Chondrocyte (in vitro differentiated cells): ENCODE results near the gene CALCR. TPM values are rescaled to one million over a fixed set of nuclear protein-coding genes. Genes with fewer than 3 reads are reported as not detected.
A peak's percentile ranks its signal among the peaks of the same experiment; 100 is the strongest.

ENCODE experiments used
- DNase-seq: peaks from one replicate; pipeline ENCODE4 v3.0.0; 2021; ENCODE audit warnings: mixed read lengths, low spot score
- H3K27ac Mint-ChIP-seq: one replicate; pipeline ENCODE4 v1.8.0; 2021; ENCODE audit warnings: mild to moderate bottlenecking, moderate library complexity, mixed read lengths; ENCODE audit not compliant: unreplicated experiment
- H3K27me3 Mint-ChIP-seq: 2 replicates; pipeline ENCODE4 v1.8.0; 2021; ENCODE audit warnings: low read depth, mixed read lengths
- H3K36me3 Mint-ChIP-seq: 2 replicates; pipeline ENCODE4 v1.8.0; 2021; ENCODE audit warnings: low read depth, mixed read lengths
- H3K4me1 Mint-ChIP-seq: 2 replicates; pipeline ENCODE4 v1.8.0; 2021; ENCODE audit warnings: low read depth, mild to moderate bottlenecking, mixed read lengths
- H3K4me3 Mint-ChIP-seq: one replicate; pipeline ENCODE4 v1.8.0; 2021; ENCODE audit warnings: mild to moderate bottlenecking, moderate library complexity, mixed read lengths; ENCODE audit not compliant: unreplicated experiment
- H3K9me3 Mint-ChIP-seq: 2 replicates; pipeline ENCODE4 v1.8.0; 2021; ENCODE audit warnings: low read depth, mixed read lengths
- total RNA-seq: library from RNA; stranded (reverse); gene quantifications from 3 replicates; pipeline ENCODE4 v1.2.1, GENCODE V29; 2021
- TF ChIP-seq, protein P1 (sequence below): fragments of 200-600 bp; sonication (generic); IDR thresholded peaks from 2 replicates; pipeline ENCODE4 v1.5.0; 2021; ENCODE audit warnings: antibody characterized with exemption, mild to moderate bottlenecking, moderate library complexity

The CALCR gene
- total RNA-seq, 1 donor from 2014 or later: 0.20 TPM

DNA sequence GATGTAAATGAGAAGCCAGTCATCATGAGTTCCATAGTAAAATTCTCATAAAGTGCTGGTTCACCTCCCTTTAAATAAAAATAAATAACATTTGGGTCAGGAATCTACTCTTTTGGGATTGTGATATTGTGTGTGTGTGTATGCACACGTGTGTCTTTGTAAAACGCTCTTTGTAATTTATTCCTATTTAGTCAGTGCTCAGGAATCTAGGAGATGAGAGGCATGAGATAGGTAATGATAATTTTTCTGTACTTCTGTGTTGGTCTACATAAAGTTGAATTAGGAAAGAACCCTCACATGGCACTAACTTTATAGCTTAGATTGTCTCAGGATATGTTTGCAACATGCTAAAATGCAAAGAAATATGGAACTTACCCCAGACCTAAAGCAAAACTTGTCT lies 4.9 kb upstream of the CALCR start:
- peaks cover 17% of the 10 kb centered on the region for H3K4me1 Mint-ChIP-seq
- H3K4me3 Mint-ChIP-seq: no peak overlapping the region
- H3K27ac Mint-ChIP-seq: no peak overlapping the region
- TF ChIP-seq, protein P1, sequence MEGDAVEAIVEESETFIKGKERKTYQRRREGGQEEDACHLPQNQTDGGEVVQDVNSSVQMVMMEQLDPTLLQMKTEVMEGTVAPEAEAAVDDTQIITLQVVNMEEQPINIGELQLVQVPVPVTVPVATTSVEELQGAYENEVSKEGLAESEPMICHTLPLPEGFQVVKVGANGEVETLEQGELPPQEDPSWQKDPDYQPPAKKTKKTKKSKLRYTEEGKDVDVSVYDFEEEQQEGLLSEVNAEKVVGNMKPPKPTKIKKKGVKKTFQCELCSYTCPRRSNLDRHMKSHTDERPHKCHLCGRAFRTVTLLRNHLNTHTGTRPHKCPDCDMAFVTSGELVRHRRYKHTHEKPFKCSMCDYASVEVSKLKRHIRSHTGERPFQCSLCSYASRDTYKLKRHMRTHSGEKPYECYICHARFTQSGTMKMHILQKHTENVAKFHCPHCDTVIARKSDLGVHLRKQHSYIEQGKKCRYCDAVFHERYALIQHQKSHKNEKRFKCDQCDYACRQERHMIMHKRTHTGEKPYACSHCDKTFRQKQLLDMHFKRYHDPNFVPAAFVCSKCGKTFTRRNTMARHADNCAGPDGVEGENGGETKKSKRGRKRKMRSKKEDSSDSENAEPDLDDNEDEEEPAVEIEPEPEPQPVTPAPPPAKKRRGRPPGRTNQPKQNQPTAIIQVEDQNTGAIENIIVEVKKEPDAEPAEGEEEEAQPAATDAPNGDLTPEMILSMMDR: no peak
- no peaks in the 10 kb centered on the region for H3K9me3 Mint-ChIP-seq
- DNase-seq: no peak
- H3K27me3 Mint-ChIP-seq: peaks cover 53% of the 10 kb centered on the region
- H3K36me3 Mint-ChIP-seq: no peaks in the 10 kb centered on the region

DNA sequence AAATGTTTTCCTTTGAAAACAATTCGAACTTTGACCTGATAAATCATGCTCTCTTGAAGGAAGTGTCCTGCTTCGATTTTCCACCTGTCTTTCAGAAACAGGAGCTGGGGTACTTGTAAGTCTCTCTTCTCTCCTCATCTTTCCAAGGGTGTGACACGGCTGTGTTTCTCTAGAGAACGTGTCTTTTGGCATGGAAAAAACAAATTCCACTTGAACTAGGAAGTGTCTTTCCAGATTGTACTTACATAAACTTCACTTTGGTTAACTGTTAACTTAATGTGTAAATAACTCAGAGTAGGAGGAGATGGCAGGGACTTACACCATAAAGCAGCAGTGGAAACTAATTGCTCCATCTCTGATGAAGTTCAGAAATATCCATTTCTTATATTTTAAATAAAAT lies 4.2 kb upstream of the CALCR start:
- TF ChIP-seq, protein P1: no peak
- no peaks in the 10 kb centered on the region for H3K9me3 Mint-ChIP-seq
- no peak overlapping the region for H3K4me3 Mint-ChIP-seq
- no peak for DNase-seq
- H3K27me3 Mint-ChIP-seq: peaks cover 60% of the 10 kb centered on the region
- H3K4me1 Mint-ChIP-seq: peaks cover 18% of the 10 kb centered on the region
- no peaks in the 10 kb centered on the region for H3K36me3 Mint-ChIP-seq
- H3K27ac Mint-ChIP-seq: no peak overlapping the region

DNA sequence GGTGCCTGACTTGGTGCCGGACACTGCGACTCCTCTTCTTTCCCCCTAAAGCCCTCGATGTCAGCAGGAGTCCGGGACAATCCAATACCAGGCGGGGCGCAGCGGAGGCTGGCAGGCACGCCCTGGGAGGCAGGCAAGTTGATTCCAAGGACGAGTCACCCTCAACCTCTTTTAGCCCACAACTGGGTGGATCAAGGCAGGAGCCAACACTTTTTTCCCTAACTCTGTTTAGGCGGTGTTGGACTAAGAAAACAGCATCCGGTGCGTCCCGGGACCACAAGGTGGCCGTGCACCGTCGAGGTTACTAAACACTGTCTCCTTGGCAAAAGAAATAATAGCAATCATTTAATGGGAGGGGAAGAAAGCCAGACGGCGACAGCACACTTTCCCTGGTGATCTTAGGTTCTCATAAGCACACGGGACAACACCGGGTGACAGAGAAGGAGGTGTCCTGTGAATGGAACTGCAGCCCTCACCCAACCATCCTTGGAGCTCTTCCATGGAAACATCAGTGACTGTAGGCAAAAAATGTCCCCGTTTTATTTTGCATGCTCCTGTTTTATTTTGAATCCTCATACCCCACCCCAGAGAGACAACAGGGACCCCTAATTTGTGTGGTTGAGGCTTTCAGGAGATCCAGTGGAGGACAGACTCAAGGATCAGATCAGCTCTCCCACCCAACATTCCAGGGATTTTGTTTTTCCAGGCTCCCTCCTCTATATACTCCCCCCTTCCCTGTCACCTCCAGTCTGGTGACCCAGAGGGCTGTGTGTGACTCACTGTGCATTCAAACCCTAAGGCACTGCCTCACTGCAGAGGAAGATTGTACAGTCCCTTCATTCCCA lies 1.3 kb upstream of the CALCR start:
- Mint-ChIP-seq H3K27me3 (peaks cover 66% of the 10 kb centered on the region), H3K9me3 (no peaks in the 10 kb centered on the region), H3K4me3 (peak overlapping the region; percentile 71), H3K27ac (peak overlapping the region; percentile 22), H3K4me1 (peaks cover 18% of the 10 kb centered on the region), H3K36me3 (no peaks in the 10 kb centered on the region)
- DNase-seq: no peak
- TF ChIP-seq, protein P1: peak; percentile 7

DNA sequence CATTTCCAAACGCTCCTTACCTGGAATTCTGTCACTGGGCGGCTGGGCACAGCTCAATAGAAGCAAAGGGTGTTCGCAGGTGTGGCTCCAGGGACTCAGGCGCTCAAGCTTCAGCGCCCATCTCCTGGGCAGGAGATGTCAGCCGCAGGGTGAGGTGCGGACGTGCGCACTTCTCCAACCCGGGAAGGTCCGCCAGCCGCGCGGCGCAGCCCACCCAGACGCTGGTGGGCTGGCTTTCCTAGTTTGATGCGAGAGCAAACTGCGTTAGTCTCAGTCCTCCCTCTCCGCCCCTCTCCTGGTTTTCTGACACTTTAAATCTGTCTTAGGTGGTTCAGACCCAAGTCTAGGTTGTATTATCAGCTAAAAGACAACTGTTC lies 267 bp downstream of the CALCR start:
- peaks cover 66% of the 10 kb centered on the region for H3K27me3 Mint-ChIP-seq
- H3K9me3 Mint-ChIP-seq: no peaks in the 10 kb centered on the region
- H3K4me3 Mint-ChIP-seq: peak overlapping the region; percentile 71
- TF ChIP-seq, protein P1: no peak
- no peak for DNase-seq
- H3K27ac Mint-ChIP-seq: no peak overlapping the region
- no peaks in the 10 kb centered on the region for H3K36me3 Mint-ChIP-seq
- H3K4me1 Mint-ChIP-seq: peaks cover 18% of the 10 kb centered on the region

DNA sequence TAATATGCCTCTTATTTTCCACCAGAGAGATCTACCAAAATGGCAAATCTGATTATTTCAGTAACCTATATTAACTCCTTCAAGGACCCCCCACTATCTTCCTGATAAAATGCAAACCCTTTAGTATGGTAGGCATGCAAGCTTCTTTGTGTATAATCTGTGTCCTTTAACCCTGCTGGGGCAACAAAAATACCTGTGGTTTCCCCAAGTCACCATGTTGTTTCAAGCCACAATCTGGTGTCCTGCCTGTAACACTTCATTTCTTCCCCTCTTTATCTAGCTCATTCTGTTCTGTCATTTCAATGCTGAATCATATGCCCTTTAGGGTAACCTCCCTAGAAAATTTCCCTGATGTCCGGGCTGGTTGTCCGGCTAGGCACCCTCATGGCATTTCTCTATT lies 5.3 kb downstream of the CALCR start:
- Mint-ChIP-seq H3K27me3 (peaks cover 52% of the 10 kb centered on the region), H3K4me1 (peaks cover 3% of the 10 kb centered on the region), H3K36me3 (no peaks in the 10 kb centered on the region), H3K9me3 (no peaks in the 10 kb centered on the region), H3K27ac (no peak overlapping the region), H3K4me3 (no peak overlapping the region)
- TF ChIP-seq, protein P1: no peak
- no peak for DNase-seq
